Measurements from ENCODE around the gene MYO1C.

- TF ChIP-seq CTCF (IDR thresholded peaks at IDR 0.05; ENCODE audit: insufficient read depth, low read length, poor library complexity, severe bottlenecking) (no peak), EZH2phosphoT487 (conservative IDR thresholded peaks at IDR 0.05; ENCODE audit: low read length) (no peak)
Observed at GRCh38 chr17:1474402-1475189, 17.9 kb downstream of the MYO1C start.
